GM18499 (cell line): ENCODE results near the gene EHBP1.

Source experiments
- ATAC-seq: cut with Tn5 transposase; IDR thresholded peaks from one replicate; pipeline ENCODE4 v1.9.1; 2021; ENCODE audit warnings: moderate number of reproducible peaks; ENCODE audit not compliant: insufficient read depth, unreplicated experiment

The EHBP1 gene

GRCh38 chr2:62812921-62813825 is 107.7 kb downstream of the EHBP1 start:
- ATAC-seq = no peak

DNA sequence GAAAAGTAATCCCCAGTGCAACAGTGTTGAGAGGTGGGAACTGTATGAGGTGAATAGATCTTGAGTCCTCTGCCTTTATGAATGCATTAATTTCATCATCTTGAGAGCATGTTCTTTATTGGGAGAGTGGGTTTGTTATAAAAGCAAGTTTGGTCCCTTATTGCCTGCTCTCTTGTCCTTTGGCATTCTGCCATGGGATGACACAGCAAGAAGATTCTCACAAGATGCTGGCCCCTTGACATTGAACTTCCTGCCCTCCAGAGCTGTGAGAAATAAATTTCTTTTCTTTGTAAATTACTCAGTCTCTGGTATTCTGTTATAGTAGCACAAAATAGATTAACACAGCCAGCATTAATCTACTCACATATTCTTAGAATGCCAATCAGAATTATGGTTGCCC is 108.6 kb downstream of the EHBP1 start:
- no peak for ATAC-seq

GRCh38 chr2:62817348-62817747 is 111.8 kb downstream of the EHBP1 start:
- no peak for ATAC-seq

DNA sequence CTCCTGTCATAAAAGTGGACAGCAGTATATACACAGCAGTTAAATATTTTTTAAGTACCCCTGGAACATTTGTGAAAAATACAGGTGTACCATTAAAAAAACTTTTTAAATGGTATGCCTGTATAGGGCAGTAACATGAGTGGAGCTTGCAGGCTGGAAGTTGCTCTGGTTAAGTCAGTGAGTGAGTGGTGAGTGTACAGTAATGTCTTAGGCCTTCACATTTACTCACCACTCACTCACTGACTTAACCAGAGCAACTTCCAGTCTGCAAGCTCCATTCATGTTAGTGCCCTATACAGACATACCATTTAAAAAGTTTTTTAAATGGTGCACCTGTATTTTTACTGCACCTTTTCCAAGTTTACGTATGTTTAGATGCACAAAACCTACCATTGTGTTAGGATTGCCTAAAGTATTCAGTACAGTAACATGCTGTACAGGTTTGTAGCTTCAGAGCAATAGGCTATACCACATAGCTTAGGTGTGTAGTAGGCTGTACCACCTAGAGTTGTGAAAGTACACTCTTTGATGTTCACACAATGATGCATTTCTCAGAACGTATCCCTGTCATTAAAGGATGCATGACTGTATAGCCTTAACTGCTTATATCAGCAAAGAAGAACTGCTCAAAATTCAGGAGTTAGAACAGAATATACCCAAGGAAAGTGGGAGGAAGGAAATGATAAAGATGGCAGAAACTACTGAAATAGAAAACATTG is 112.6 kb downstream of the EHBP1 start:
- no peak for ATAC-seq

- no peak for ATAC-seq
Measured at GRCh38 chr2:62822549-62822948, 117.0 kb downstream of the EHBP1 start.

- no peak for ATAC-seq
Measured at GRCh38 chr2:62824388-62824787, 118.9 kb downstream of the EHBP1 start.

GRCh38 chr2:62826141-62826540 is 120.6 kb downstream of the EHBP1 start:
- no peak for ATAC-seq

- no peak for ATAC-seq
Measured at GRCh38 chr2:62826953-62827675, 121.6 kb downstream of the EHBP1 start.

DNA sequence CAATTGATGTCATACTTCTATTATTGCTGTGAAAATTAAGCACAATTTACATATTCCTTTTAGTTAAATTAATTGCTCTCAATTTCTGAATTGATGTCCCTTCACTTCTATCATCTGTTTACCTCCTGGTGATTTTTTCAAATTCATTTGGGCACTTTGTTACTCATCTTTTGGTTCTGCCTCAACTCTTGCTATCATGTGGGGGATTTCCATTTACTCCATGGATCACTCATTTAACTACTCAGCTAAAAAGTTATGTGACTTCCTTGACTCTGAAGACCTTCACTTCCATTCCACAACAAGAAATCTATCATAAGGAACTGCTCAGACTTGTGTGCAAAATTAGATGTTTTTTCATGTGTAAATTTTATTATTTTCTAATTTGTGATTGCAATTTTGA is 126.2 kb downstream of the EHBP1 start:
- ATAC-seq = no peak

GRCh38 chr2:62844311-62845090 is 139.0 kb downstream of the EHBP1 start:
- ATAC-seq = no peak

GRCh38 chr2:62845256-62845655 is 139.7 kb downstream of the EHBP1 start:
- no peak for ATAC-seq

- no peak for ATAC-seq
Measured at GRCh38 chr2:62852254-62852653, 146.7 kb downstream of the EHBP1 start.

DNA sequence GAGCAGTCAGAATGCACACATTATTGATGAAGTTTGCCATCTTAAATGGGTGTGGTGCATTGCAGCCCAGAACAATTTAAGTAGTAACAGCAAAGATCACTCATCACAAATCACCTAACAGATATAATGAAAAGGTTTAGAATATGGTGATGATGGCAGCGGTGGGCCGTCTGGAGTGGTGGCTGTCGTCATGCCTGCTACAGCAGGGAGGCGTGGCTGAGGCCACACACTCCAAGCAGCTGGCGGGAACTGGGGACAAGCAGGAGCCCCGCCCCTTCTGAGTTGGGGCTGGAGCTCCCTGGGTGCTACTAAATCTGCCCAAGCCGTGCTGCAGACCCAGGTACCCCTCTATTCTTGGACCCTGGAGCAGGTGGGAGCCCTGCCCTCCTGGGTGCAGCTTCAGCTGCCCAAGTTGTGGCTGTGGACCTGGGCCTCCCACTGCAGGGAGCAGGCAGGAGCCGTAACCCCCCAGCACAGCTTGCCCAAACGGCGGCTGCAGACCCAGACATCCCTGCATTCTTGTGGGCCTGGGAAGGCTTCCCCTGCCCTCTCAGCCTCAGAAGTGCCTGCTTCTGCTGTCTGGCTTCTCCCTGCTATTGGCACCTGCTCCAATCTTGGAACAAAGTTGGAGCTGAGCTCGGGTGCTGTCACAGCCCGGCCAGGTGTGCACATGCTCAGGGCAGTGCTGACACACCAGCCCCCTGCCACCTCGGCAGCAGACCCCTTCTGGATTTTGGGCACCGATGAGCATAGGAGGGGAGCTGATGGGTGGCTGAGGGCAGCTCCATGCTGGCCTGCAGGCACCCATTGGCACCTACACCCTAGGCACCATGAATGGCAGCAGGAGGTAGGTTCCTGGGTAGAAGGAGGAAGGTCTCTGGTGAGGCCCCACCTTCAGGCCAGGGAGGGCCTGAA is 149.3 kb downstream of the EHBP1 start:
- no peak for ATAC-seq

DNA sequence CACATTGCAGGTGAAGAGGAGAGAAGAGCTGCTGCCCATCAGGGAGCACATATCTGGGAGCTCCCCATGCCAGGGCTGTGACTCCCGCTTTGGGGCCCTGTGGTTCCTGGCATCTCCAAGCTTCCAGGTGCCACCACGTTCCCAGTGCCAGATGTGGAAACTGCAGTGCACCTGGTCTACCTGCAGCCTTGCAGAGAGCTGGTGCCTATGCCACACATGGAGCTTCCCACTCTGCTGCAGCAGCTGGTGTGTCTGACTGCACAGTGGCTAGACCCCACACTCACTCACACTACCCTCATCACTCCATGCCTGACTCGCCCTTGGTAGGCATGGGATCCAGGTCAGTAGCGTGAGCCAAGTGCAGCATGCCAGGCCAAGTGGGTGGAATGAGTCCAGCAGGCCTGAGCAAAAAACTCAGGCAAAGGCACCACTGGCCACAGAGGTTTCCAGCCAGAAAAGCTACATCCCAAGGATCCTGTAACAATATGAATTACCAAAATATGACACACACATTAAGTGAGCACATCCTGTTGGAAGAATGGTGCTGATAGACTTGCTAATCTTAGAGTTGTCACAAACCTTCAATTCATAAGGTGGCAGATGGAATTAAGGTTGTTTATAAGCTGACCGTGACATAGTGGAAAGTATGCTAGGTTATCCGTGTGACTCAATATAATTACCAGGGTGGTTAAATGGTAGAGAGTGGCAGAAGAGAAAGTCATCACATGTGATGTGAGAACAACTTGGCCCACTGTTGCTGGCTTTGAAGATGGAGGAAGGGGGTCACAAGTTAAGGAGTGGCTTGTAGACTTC is 150.9 kb downstream of the EHBP1 start:
- ATAC-seq = no peak

DNA sequence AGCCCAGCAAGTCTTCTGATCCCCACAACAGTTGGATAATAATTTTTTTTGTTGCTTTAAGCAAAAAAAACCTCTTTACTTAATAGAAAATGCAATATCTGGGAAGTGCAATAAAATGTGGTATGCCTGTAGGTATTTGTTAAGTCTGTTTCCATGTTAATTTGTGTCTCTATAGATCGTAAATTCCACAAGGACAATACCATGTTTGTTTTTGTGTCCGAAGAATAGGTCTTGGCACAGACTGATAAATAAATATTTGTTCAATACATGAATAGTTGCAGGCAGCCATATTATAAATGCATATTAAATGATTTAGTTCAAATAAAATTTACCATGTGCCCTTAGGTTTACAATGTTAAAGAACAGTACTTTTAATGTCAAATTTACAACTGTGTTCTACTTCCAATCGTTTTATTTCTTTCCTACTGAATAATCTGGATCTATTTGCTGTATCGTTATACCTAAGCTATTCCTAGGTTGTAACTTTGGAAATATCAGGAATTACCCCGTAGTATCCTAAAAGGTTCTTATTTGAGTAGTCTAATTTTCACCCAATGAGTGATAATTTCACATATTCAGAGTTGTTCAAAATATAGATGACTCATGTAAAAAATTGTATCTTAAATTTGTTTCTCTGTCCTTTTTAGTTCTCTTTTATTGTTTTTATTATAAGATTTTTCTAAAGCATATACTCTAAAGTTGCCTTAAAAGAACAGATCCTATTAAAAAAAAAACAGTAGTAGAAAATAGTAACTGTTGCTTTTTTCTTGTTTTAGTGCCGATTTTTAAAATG is 151.8 kb downstream of the EHBP1 start:
- no peak for ATAC-seq

DNA sequence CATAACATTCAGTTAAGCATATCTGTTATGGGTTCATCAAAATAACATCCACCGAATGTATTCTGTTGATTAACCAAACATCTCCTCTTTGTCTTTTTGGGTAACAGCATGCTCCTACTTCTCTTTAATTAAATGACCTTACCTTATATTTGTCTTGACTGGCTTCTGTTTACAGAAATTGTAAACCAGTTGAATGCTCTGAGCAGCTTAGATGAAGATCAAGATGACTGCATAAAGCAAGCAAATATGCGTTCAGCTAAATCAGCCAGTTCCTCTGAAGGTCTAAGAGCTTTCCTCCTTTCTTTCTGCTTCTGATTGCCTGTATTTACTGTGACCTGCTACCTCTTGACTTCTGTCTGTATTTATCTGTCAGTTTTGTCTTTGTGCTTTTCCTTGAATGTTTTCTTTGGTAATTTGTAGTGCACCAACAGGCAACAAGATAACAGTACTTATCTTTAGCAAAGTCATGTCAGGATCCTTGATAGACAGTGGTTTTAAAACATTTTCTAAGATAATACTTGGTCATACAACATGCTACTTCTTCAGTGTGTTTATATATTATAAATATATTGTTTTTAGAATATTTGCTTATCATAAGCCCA is 152.8 kb downstream of the EHBP1 start:
- ATAC-seq = no peak

DNA sequence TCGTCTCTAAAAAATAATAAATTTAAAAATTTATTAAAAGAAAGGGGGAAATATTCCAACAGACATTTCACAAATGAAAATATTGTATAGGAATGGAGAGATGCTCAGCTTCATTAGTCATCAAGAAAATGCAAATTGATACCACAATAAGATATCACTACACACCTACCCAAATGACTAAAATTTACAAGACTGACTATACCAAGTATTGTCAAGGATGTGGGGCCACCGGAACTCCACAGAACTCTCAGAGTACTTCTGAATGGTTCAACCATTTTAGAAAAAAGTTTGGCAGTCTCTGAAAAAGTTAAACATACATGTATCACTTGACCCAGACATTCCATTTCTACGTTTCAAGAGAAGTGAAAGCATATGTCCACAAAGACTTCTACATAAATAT is 163.4 kb downstream of the EHBP1 start:
- no peak for ATAC-seq
